Measurements from ENCODE around the gene CHRNA4. TPM values are rescaled to one million over a fixed set of nuclear protein-coding genes. Genes with fewer than 3 reads are reported as not detected.

CHRNA4 gene
- total RNA-seq, 3 donors from 2014 or later: not detected

- intact Hi-C loops (cut with DNase I; ENCODE audit: low total_unique reads): no loop called here
- H3K4me1 ChIP-seq: no peaks in the 10 kb centered on the region
- no peak overlapping the region for H3K27ac ChIP-seq
- H3K27me3 ChIP-seq: peaks cover 0 to 53% of the 10 kb centered on the region in 2 donors
- TF ChIP-seq, protein P1, sequence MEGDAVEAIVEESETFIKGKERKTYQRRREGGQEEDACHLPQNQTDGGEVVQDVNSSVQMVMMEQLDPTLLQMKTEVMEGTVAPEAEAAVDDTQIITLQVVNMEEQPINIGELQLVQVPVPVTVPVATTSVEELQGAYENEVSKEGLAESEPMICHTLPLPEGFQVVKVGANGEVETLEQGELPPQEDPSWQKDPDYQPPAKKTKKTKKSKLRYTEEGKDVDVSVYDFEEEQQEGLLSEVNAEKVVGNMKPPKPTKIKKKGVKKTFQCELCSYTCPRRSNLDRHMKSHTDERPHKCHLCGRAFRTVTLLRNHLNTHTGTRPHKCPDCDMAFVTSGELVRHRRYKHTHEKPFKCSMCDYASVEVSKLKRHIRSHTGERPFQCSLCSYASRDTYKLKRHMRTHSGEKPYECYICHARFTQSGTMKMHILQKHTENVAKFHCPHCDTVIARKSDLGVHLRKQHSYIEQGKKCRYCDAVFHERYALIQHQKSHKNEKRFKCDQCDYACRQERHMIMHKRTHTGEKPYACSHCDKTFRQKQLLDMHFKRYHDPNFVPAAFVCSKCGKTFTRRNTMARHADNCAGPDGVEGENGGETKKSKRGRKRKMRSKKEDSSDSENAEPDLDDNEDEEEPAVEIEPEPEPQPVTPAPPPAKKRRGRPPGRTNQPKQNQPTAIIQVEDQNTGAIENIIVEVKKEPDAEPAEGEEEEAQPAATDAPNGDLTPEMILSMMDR (IDR thresholded peaks at IDR 0.05): no peak
- TF ChIP-seq POLR2AphosphoS5 (IDR thresholded peaks at IDR 0.05) (no peak), POLR2A (IDR thresholded peaks at IDR 0.05) (no peak)
- DNase-seq (ENCODE audit: low spot score in 2 of 2): no peak
- no peaks in the 10 kb centered on the region for H3K9me3 ChIP-seq
- no peaks in the 10 kb centered on the region for H3K36me3 ChIP-seq
- no peak overlapping the region for H3K4me3 ChIP-seq
These were observed 13.0 kb downstream of the CHRNA4 start for GRCh38 chr20:63347950-63348827.

GRCh38 chr20:63347081-63347741 is 13.9 kb downstream of the CHRNA4 start:
- Histone ChIP-seq H3K4me1 (no peaks in the 10 kb centered on the region), H3K27ac (no peak overlapping the region), H3K4me3 (no peak overlapping the region), H3K27me3 (peaks cover 0 to 56% of the 10 kb centered on the region in 2 donors), H3K36me3 (no peaks in the 10 kb centered on the region), H3K9me3 (no peaks in the 10 kb centered on the region)
- intact Hi-C loops (cut with DNase I; ENCODE audit: low total_unique reads): no loop called here
- TF ChIP-seq POLR2A (IDR thresholded peaks at IDR 0.05) (no peak), POLR2AphosphoS5 (IDR thresholded peaks at IDR 0.05) (no peak)
- TF ChIP-seq, protein P1 (IDR thresholded peaks at IDR 0.05): no peak
- no peak for DNase-seq (ENCODE audit: low spot score in 2 of 2)

DNA sequence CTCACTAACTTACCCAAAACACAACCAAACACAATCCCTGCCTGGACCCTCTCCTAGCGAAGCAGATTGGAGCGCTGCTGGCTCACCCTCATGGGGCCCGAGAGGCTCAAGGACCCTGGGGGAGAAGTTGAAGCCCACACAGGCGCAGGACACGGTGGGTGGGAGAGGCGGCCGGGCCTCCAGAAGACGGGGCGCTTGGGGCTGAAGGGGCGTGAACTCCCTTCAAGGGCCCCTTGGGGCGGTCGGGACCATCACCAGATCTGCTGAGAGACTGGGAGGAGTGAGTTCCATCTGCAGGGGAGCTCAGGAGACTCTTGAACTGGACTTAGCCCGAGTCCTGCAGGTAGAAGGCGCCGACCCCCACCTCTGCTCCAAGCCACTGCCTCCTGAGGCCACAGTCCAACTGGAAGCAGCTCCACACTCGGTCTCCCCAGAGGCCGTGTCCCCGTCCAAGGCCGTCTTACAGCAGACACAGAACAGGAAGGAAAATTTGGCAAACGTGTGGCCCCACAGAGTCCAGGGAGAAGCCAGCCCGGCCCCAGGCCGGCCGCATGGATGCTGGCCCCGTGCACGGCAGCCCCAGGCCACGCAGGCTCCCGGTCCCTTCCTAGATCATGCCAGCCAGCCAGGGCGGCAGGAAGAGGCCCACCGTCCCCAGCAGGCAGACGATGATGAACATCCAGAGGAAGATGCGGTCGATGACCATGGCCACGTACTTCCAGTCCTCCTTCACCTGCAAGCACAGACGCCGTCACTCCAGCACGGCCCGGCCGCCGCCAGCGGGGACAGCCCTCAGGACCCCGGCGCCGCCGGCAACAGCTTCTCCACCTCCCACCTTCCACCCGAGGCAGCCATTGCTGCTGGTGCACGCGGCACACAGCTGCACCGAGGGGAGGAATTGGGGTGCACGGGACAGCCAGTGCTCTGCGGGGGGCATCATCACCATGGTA is 14.7 kb downstream of the CHRNA4 start:
- H3K9me3 ChIP-seq: no peaks in the 10 kb centered on the region
- H3K36me3 ChIP-seq: no peaks in the 10 kb centered on the region
- H3K4me3 ChIP-seq: no peak overlapping the region
- intact Hi-C loops (cut with DNase I; ENCODE audit: low total_unique reads): no loop called here
- peaks cover 0 to 56% of the 10 kb centered on the region in 2 donors for H3K27me3 ChIP-seq
- H3K27ac ChIP-seq: no peak overlapping the region
- H3K4me1 ChIP-seq: no peaks in the 10 kb centered on the region
- TF ChIP-seq, protein P1 (IDR thresholded peaks at IDR 0.05): no peak
- TF ChIP-seq POLR2A (IDR thresholded peaks at IDR 0.05) (no peak), POLR2AphosphoS5 (IDR thresholded peaks at IDR 0.05) (no peak)
- no peak for DNase-seq (ENCODE audit: low spot score in 2 of 2)

DNA sequence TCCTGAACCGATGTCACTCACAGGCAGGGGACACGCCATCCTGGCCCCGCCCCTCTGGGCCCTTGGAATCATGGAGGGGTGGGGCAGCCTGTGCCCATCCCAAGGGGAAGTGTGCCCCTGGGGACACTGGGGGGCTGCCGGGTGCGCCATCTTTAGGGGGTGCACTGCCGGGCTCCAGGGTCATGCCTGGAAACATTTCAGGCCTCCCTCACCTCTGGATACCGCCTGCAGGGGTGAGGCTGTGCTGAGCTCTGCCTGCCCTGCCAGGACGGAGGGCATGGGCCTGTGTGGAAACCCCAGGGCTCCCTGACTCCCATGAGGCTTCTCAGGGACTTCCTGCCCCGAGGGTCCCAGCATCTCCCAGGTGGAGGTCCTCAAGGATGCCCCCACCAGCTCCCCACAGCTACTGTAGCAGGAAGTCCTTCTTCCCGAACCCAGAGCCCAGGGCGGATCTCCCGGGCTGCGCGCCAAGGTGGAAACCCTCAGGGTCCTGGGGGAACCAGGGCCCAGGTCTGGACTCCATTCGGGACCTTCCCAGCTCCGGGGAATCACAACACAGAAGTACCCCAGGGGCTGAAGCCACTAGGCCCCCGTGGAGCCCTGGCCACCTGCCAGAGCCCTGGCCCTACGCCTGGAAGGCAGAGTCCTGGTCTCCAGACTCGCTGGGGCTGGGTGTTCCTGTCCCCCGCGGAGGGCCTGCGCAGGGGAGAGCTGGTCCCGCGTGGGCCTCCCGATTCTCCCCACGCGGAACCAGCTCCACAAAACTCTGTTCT is 15.6 kb downstream of the CHRNA4 start:
- intact Hi-C loops (cut with DNase I; ENCODE audit: low total_unique reads): no loop called here
- Histone ChIP-seq H3K4me3 (no peak overlapping the region), H3K36me3 (no peaks in the 10 kb centered on the region), H3K27me3 (peaks cover 0 to 56% of the 10 kb centered on the region in 2 donors), H3K9me3 (no peaks in the 10 kb centered on the region), H3K4me1 (no peaks in the 10 kb centered on the region), H3K27ac (no peak overlapping the region)
- TF ChIP-seq, protein P1 (IDR thresholded peaks at IDR 0.05): no peak
- TF ChIP-seq POLR2AphosphoS5 (IDR thresholded peaks at IDR 0.05) (no peak), POLR2A (IDR thresholded peaks at IDR 0.05) (no peak)
- no peak for DNase-seq (ENCODE audit: low spot score in 2 of 2)
